GM18951 (cell line): ENCODE results near the gene ANKH.

Experiments
- POLR2A ChIP-seq: IDR thresholded peaks from 4 replicates; pipeline ENCODE4 v1.6.1; 2011; ENCODE audit warnings: mild to moderate bottlenecking; ENCODE audit not compliant: insufficient read length, insufficient read depth; ENCODE audit errors: extremely low read depth
- in situ Hi-C: fragments of 300-500 bp; cut with MboI; formaldehyde crosslinking; loops from one replicate; pipeline ENCODE4 v1.12.0; 2022; ENCODE audit warnings: low sequenced_read_pairs, mixed read lengths, inconsistent platforms; ENCODE audit not compliant: unreplicated experiment

ANKH gene

GRCh38 chr5:14776602-14777001 is 95.0 kb downstream of the ANKH start:
- no peak for TF ChIP-seq POLR2A
- in situ Hi-C loops = no loop called here

GRCh38 chr5:14775857-14776256 is 95.7 kb downstream of the ANKH start:
- in situ Hi-C loops = no loop called here
- TF ChIP-seq POLR2A = no peak

- no peak for TF ChIP-seq POLR2A
- in situ Hi-C loops = no loop called here
These were observed 98.0 kb downstream of the ANKH start for GRCh38 chr5:14773588-14773987.

GRCh38 chr5:14771972-14772371 is 99.6 kb downstream of the ANKH start:
- in situ Hi-C loops = no loop called here
- TF ChIP-seq POLR2A = no peak

GRCh38 chr5:14771189-14771588 is 100.4 kb downstream of the ANKH start:
- TF ChIP-seq POLR2A = no peak
- in situ Hi-C loops = no loop called here

- in situ Hi-C loops = no loop called here
- TF ChIP-seq POLR2A = no peak
These were observed 102.8 kb downstream of the ANKH start for GRCh38 chr5:14768508-14769365.

GRCh38 chr5:14767735-14768507 is 103.7 kb downstream of the ANKH start:
- in situ Hi-C loops = no loop called here
- no peak for TF ChIP-seq POLR2A

GRCh38 chr5:14767053-14767452 is 104.5 kb downstream of the ANKH start:
- no peak for TF ChIP-seq POLR2A
- in situ Hi-C loops = no loop called here

- in situ Hi-C loops = no loop called here
- TF ChIP-seq POLR2A = no peak
These were observed 105.0 kb downstream of the ANKH start for GRCh38 chr5:14766584-14766983.

GRCh38 chr5:14765587-14765986 is 106.0 kb downstream of the ANKH start:
- TF ChIP-seq POLR2A = no peak
- in situ Hi-C loops = no loop called here

- no peak for TF ChIP-seq POLR2A
- in situ Hi-C loops = no loop called here
These were observed 108.9 kb downstream of the ANKH start for GRCh38 chr5:14762549-14763216.

GRCh38 chr5:14760548-14761002 is 111.0 kb downstream of the ANKH start:
- no peak for TF ChIP-seq POLR2A
- in situ Hi-C loops = no loop called here

GRCh38 chr5:14759744-14760547 is 111.6 kb downstream of the ANKH start:
- TF ChIP-seq POLR2A = no peak
- in situ Hi-C loops = no loop called here

GRCh38 chr5:14757850-14758249 is 113.7 kb downstream of the ANKH start:
- TF ChIP-seq POLR2A = no peak
- in situ Hi-C loops = no loop called here
